ENCODE results near the gene GAK.

DNA sequence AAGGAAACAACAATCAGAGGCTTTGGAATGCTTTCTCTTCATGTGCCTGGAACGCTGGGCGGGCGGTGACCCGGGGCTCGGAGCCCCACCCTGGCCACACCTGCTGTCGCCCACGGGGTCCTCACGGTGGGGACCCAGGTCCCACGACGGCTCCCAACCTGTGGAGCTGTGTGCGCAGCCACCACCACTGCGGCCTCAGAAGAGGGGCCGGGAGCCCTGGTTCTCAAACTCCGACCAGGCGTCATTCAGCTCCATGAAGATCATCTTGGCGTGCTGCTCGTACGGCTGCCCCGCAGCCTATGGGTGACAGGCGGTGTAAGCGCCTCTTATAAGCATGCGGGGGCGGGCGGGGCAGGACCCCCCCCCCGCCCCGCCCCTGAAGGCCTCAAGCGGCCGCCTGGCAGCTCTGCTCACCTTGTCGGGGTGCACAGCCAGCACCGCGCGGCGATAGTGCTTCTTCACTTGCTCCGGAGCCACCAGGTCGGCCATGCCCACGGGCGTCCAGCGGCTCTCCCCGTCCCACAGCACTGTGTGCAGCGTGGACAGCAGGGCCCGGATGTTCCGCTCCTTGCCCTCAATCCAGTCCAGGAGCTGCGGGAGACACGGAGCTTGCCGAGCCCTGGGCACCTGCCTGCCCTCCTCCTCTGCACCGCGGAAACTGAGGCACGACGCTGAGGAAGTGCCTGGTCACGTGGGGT is 82.5 kb downstream of the GAK start:
- TF ChIP-seq JUND (IDR thresholded peaks at IDR 0.05) = no peak
- TF ChIP-seq, protein P1, sequence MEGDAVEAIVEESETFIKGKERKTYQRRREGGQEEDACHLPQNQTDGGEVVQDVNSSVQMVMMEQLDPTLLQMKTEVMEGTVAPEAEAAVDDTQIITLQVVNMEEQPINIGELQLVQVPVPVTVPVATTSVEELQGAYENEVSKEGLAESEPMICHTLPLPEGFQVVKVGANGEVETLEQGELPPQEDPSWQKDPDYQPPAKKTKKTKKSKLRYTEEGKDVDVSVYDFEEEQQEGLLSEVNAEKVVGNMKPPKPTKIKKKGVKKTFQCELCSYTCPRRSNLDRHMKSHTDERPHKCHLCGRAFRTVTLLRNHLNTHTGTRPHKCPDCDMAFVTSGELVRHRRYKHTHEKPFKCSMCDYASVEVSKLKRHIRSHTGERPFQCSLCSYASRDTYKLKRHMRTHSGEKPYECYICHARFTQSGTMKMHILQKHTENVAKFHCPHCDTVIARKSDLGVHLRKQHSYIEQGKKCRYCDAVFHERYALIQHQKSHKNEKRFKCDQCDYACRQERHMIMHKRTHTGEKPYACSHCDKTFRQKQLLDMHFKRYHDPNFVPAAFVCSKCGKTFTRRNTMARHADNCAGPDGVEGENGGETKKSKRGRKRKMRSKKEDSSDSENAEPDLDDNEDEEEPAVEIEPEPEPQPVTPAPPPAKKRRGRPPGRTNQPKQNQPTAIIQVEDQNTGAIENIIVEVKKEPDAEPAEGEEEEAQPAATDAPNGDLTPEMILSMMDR (IDR thresholded peaks at IDR 0.05) = no peak
- no peak for TF ChIP-seq POLR2AphosphoS5 (IDR thresholded peaks at IDR 0.05; ENCODE audit: low read depth, low read length)
- no peak for TF ChIP-seq NFIC (IDR thresholded peaks at IDR 0.05; ENCODE audit: borderline replicate concordance)

Data from SK-N-SH (cell line).